CD4-positive, alpha-beta T cell treated with Interleukin-12 subunit alpha and Interleukin-12 subunit beta, for 1 hour (primary cell): Measurements from ENCODE around the gene EGFL7.
A peak's percentile ranks its signal among the peaks of the same experiment; 100 is the strongest.

ENCODE experiments used
- DNase-seq: peaks from one replicate; pipeline ENCODE4 v3.0.0-alpha.2; 2020

The EGFL7 gene

GRCh38 chr9:136662326-136662655 is 425 bp upstream of the EGFL7 start:
- no peak for DNase-seq

- DNase-seq, result no peak
These were observed 1.5 kb downstream of the EGFL7 start for GRCh38 chr9:136664000-136664915.

- DNase-seq, result no peak
These were observed 2.5 kb downstream of the EGFL7 start for GRCh38 chr9:136665111-136665703.

DNA sequence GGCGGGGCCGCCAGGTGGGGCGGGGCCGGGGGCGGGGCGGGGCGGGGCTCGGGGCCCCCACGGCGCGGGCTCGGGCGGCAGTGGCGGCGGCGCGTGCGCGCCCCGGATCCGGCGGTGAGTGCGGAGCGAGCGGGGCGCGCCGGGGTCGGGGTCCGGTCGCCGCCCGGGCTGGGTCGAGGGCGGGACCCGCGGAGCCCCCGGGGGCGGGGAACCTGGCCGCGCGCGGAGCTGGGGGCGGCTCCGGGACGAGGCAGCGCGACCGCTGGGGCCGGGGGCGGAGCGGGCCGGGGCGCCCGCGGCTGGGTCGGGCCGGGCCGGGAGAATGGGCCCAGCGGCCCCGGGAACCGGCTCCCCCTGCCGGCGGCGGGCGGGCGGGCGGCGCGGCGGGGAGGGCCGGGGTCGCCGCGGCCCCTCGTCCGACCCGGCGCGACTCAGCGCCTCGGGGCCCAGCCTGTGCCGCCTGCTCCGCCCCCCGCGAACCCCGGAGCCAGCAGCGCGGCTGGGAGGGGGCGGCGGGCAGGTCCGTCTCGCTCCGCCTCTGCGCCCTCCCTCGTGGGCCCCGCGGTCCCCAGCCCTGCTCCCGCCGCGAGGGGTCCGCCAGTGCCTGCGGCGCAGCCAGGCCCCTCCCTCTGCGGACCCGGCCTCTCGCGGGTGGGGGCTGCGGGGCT is 3.1 kb downstream of the EGFL7 start:
- peak; percentile 26 for DNase-seq

DNA sequence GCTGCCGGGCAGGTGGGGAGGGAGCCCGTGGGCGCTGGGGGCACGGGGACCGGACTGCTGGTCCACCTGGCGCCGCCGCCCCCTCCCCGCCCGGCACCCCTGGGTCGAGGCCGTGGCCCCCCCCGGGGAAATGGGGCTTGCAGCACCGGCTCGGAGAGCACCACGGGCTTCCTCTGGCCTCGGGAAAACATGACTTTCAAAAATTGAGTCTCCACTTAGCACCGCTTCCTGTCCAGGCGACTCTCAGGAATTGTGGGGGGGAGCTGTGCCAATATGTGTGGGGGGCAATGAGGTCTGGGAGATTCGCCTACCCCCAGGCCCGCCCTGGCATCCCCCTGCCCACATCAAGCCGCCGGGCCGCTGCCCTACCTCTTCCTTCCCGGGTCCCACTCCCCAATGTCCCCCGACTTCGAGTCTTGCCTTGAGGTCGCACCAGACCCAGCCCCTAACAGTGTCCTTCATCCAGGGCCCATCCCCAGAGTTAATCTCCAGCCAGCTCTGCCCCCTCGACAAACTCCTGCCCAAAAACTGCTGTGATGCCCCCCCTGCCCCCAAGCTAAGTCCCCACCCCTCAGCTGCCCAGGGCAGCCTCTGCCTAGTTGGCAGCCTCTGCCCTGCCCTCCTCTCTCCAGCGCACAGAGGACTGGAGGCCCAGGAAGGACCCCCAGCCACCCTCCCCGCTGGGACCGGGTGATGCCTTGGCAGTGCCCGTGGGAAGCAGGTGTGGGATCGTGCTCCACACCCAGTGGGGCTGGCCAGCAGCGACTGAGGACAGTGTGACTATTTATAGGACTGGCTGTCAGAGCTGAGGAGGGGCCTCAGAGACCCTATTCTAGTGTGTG is 3.9 kb downstream of the EGFL7 start:
- no peak for DNase-seq

- DNase-seq, result no peak
These were observed 4.7 kb downstream of the EGFL7 start for GRCh38 chr9:136667214-136667939.

- no peak for DNase-seq
These were observed 5.4 kb downstream of the EGFL7 start for GRCh38 chr9:136667940-136668760.

GRCh38 chr9:136668983-136669790 is 6.5 kb downstream of the EGFL7 start:
- no peak for DNase-seq

GRCh38 chr9:136669791-136670464 is 7.2 kb downstream of the EGFL7 start:
- no peak for DNase-seq

- DNase-seq, result no peak
These were observed 8.0 kb downstream of the EGFL7 start for GRCh38 chr9:136670576-136671253.

- no peak for DNase-seq
These were observed 8.5 kb downstream of the EGFL7 start for GRCh38 chr9:136671254-136671614.

GRCh38 chr9:136671646-136672430 is 9.1 kb downstream of the EGFL7 start:
- DNase-seq, result peak; percentile 40

DNA sequence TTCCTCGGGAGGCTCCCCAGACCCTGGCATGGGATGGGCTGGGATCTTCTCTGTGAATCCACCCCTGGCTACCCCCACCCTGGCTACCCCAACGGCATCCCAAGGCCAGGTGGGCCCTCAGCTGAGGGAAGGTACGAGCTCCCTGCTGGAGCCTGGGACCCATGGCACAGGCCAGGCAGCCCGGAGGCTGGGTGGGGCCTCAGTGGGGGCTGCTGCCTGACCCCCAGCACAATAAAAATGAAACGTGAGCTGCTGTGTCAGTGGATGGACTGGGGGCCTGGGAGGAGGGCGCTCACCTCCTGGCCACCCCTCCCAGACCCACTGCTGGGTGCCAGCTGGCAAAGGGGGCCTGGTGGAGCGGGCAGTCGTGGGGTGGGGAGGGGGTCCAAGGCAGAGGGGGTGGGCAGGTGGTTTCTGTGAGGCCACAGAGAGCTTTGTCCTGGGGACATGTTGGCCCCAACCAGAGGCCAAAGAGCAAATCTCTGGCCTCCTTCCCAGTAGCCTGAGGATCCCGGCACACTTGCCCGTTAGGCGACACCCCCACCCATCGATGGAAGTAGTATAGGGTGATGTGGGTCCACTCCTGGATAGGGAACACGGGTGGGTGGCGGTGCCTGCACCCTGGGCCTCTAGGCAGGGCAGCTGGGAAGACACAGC is 9.8 kb downstream of the EGFL7 start:
- no peak for DNase-seq

- DNase-seq, result no peak
These were observed 10.6 kb downstream of the EGFL7 start for GRCh38 chr9:136673088-136673974.

DNA sequence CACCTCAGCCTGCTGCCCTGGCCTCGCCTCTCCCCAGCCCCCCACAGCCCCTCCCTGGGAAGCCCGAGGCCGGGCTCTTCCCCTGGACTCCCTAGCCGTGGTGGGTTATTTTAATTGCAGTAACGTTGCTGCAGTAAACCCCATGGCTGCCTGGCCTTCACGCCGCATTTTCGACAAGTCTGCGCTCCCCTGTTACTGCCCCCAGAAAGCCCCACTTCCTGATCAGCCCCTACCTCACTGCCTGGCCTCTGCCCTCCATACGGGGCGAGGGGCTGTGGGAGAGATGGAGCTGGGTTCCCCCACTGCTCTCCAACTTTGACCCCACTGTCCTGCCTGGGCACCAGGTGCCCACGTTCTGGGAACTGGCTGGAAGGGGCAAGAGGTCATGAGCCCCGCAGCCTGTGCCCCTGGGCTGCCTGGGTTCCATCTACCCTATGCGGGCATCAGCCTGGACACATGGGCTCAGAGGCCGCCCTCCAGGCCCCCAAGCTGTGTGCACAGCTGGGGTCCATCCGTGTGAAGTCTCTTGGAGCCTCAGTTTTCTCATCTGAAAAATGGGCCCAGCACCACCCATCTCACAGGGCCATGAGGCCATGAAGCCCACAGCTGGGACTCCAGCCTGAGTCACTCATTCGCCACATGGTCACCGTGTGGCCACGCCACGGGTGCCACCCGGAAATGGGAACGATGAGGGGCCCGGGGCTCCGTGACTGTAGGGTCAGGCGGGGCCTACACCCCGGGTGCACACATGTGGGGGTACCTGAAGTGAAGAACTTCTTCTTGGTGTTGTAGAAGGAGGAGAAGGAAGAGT is 11.5 kb downstream of the EGFL7 start:
- DNase-seq, result no peak

DNA sequence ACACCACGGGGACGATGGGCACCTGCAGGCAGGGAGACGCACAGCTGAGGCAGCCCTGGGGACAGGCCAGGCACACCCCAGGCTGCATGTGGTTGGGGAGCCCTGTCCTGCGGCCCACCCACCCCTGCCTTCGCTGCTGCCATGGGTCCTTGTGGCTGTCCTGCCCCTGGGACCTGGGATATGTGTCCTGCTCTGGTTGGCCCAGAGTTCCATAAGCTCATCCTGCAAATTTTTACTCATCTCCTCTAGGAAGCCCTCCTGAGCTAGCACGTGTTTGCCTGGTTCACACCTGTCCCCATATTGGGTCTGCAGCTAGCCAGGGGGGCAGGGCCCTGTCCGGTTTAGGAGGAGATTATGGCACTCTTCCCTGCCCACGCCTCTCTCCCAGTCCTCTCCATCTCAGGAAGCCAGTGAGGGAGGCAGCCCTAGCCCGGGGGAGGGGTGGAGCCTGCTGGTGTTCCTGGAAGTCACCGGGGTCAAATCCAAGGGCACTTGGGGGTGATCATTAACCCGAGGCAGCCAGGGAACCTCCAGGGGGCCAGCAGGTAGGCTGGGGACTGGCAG is 12.2 kb downstream of the EGFL7 start:
- DNase-seq, result no peak
